Measurements from ENCODE around the gene EXTL2. TPM values are rescaled to one million over a fixed set of nuclear protein-coding genes. Genes with fewer than 3 reads are reported as not detected.
"Not testable (repeated sequence)": the region's sequence is repeated elsewhere in the genome, so short reads cannot be mapped to it uniquely, and the experiment has no call there.

Gene EXTL2
- polyA plus RNA-seq, 1 donor (not counting 4 experiments of a cell fraction or from before 2014, with no cell fraction given): 20.2 TPM

- FAIRE-seq: no peak
- TF ChIP-seq EZH2 (IDR thresholded peaks at IDR 0.05; ENCODE audit: low read length) (no peak), CTCF (optimal IDR thresholded peaks at IDR 0.05 in 1 of 3, IDR thresholded peaks at IDR 0.05 in 1 of 3, conservative IDR thresholded peaks at IDR 0.05 in 1 of 3; ENCODE audit: extremely low read depth in 1 of 3, insufficient read depth in 2 of 3, low read length in 3 of 3) (no peak)
Measured at GRCh38 chr1:100847361-100848082, 47.1 kb downstream of the EXTL2 start.

GRCh38 chr1:100843160-100843559 is 51.5 kb downstream of the EXTL2 start:
- dilution Hi-C loops (cut with MboI; ENCODE audit: extremely low pct_ligation_motif_present, low sequenced_read_pairs); H3K36me3 ChIP-seq (ENCODE audit: control insufficient read depth in 2 of 2, extremely low read depth in 1 of 2, insufficient read depth in 2 of 2, low read length in 2 of 2); H3K9me3 ChIP-seq (ENCODE audit: control insufficient read depth, low read depth, low read length); H3K9ac ChIP-seq (ENCODE audit: control insufficient read depth, extremely low read depth, insufficient read depth, low read length); FAIRE-seq; H3K27me3 ChIP-seq (ENCODE audit: control insufficient read depth, extremely low read depth, insufficient read depth, low read length); H3K4me1 ChIP-seq (ENCODE audit: control insufficient read depth, extremely low read depth, insufficient read depth, low read length); H3K4me2 ChIP-seq (ENCODE audit: control insufficient read depth, extremely low read depth, insufficient read depth, low read depth, low read length); H4K20me1 ChIP-seq (ENCODE audit: control insufficient read depth, extremely low read depth, insufficient read depth, low read length); H2AFZ ChIP-seq (ENCODE audit: control insufficient read depth, low read length); DNase-seq (ENCODE audit: low read depth, low spot score); H3K4me3 ChIP-seq (ENCODE audit: control insufficient read depth in 2 of 3, extremely low read depth in 1 of 3, insufficient read depth in 2 of 3, low read depth in 1 of 3, low read length in 3 of 3); H3K79me2 ChIP-seq (ENCODE audit: control insufficient read depth, insufficient read depth, low read length); H3K9me1 ChIP-seq (ENCODE audit: control insufficient read depth, extremely low read depth, insufficient read depth, low read length); H3K27ac ChIP-seq (ENCODE audit: control insufficient read depth, insufficient read depth, low read length): not testable (repeated sequence)

More at GRCh38 chr1:100847361-100848082, 47.1 kb downstream of the EXTL2 start:
- Histone ChIP-seq H3K27me3 (ENCODE audit: control insufficient read depth, extremely low read depth, insufficient read depth, low read length) (no peaks in the 10 kb centered on the region), H2AFZ (ENCODE audit: control insufficient read depth, low read length) (peak overlapping the region; percentile 78), H3K9ac (ENCODE audit: control insufficient read depth, extremely low read depth, insufficient read depth, low read length) (no peak overlapping the region), H3K9me1 (ENCODE audit: control insufficient read depth, extremely low read depth, insufficient read depth, low read length) (no peaks in the 10 kb centered on the region), H4K20me1 (ENCODE audit: control insufficient read depth, extremely low read depth, insufficient read depth, low read length) (no peaks in the 10 kb centered on the region), H3K27ac (ENCODE audit: control insufficient read depth, insufficient read depth, low read length) (no peak overlapping the region), H3K4me2 (ENCODE audit: control insufficient read depth, extremely low read depth, insufficient read depth, low read depth, low read length) (no peak overlapping the region), H3K4me3 (ENCODE audit: control insufficient read depth in 2 of 3, extremely low read depth in 1 of 3, insufficient read depth in 2 of 3, low read depth in 1 of 3, low read length in 3 of 3) (no peak overlapping the region), H3K36me3 (ENCODE audit: control insufficient read depth in 2 of 2, extremely low read depth in 1 of 2, insufficient read depth in 2 of 2, low read length in 2 of 2) (no peaks in the 10 kb centered on the region), H3K4me1 (ENCODE audit: control insufficient read depth, extremely low read depth, insufficient read depth, low read length) (no peaks in the 10 kb centered on the region), H3K79me2 (ENCODE audit: control insufficient read depth, insufficient read depth, low read length) (no peaks in the 10 kb centered on the region), H3K9me3 (ENCODE audit: control insufficient read depth, low read depth, low read length) (no peaks in the 10 kb centered on the region)
- dilution Hi-C loops (cut with MboI; ENCODE audit: extremely low pct_ligation_motif_present, low sequenced_read_pairs): no loop called here
- DNase-seq (ENCODE audit: low read depth, low spot score): no peak
